ENCODE data around the gene KAZN.
A peak's percentile ranks its signal among the peaks of the same experiment; 100 is the strongest.

The KAZN gene

DNA sequence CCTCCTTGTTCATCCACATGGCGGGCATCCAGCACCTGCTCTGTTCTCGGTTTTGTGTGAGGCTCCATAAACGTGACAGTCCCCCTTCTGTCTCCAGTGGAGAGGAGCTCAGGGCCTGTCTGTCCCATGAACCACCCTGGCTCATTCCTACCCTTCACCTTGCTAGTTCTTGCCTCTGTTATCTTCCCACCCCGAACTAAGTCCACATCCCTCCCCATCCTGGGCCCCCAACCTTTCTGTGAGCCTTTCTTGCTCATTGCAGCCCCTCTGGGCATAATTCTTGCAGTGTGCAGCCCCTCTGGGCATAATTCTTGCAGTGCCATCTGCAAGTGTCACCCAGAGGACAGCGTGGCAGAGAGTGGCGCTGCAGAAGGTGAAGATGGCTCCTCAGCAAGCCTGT, 338.3 kb downstream of the KAZN start:
- Mint-ChIP-seq H3K4me1 (peaks cover 70% of the 10 kb centered on the region), H3K27ac (peak overlapping the region; percentile 86), H3K4me3 (no peak overlapping the region), H3K36me3 (ENCODE audit: low read depth) (no peaks in the 10 kb centered on the region), H3K27me3 (ENCODE audit: low read depth, poor library complexity) (peaks cover 3% of the 10 kb centered on the region), H3K9me3 (no peaks in the 10 kb centered on the region)
- no peak for TF ChIP-seq CTCF (IDR thresholded peaks at IDR 0.05)
- DNase-seq: no peak

DNA sequence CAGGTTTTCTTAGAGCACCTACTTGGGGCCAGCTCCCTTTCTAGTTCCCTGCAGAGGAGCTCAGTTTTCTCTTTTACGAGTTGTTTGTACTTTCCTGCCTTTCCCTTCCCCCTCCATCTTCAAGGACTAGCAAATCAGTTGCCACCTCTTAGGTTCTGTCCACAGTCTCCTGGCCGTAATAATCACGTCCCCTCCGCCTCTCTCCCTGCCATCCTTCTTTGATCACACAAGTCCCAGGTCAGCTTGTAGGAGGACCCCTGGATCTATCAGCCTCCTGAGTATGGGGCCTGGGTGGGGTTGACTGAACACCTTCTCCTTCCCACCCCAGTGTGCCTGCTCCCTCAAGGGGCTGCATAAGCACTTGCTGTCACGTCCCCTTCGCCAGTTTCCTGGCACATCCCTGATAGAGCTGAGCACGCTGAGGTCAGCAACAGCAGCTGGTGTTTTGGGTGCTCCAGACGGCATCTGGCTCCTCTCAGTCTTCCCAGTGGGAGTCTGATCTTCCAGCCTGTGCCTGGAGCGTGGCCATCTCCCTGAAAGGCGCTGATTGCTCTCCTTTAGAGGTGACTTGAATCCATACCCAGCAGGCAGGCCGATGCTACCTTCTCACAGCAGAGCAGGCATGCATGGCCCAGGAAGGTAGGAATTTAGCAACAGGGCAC, 338.9 kb downstream of the KAZN start:
- Mint-ChIP-seq H3K4me1 (peaks cover 71% of the 10 kb centered on the region), H3K36me3 (ENCODE audit: low read depth) (no peaks in the 10 kb centered on the region), H3K27me3 (ENCODE audit: low read depth, poor library complexity) (peaks cover 3% of the 10 kb centered on the region), H3K27ac (peak overlapping the region; percentile 86), H3K9me3 (no peaks in the 10 kb centered on the region), H3K4me3 (peak overlapping the region; percentile 61)
- TF ChIP-seq CTCF (IDR thresholded peaks at IDR 0.05): no peak
- no peak for DNase-seq

DNA sequence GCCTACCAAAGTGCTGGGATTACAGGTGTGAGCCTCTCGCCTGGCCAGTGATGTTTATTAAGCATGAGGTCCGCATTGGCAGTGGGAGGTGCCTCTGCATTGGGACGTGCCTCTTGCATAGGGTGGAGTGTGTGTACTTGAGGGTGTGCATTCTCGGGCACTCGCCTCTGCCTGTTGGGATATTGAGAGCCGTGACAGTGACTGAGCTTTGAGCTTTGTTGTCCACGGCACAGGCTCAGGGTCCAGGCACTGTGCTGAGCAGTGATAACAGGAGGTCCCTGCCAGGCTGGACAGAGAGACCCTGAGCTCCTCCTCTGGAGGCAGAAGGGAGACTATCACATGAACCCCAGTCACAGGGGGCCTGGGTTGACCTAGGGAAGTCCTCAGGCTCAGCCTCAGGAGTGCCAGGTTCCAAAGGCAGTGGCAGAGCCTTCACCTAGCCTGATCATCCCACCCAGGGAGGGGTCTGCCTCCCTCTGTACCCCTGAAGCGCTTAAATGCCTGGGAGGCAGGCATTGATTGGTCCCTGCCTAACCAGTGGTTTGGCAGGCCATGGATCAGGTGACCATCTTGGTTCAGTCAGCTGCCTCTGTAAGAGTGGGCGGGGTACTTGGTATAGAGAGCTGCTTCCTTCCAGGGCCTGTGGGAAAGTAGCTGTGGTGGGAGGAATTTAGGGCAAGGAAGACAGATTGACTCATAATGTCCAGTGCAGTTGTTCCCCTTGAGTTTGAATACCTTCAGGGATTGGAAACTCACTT, 341.2 kb downstream of the KAZN start:
- peak overlapping the region; percentile 77 for H3K27ac Mint-ChIP-seq
- H3K27me3 Mint-ChIP-seq (ENCODE audit: low read depth, poor library complexity): peaks cover 3% of the 10 kb centered on the region
- H3K36me3 Mint-ChIP-seq (ENCODE audit: low read depth): no peaks in the 10 kb centered on the region
- no peak for DNase-seq
- no peaks in the 10 kb centered on the region for H3K9me3 Mint-ChIP-seq
- no peak overlapping the region for H3K4me3 Mint-ChIP-seq
- TF ChIP-seq CTCF (IDR thresholded peaks at IDR 0.05): no peak
- peaks cover 87% of the 10 kb centered on the region for H3K4me1 Mint-ChIP-seq

- no peak for TF ChIP-seq CTCF (IDR thresholded peaks at IDR 0.05)
- H3K27me3 Mint-ChIP-seq (ENCODE audit: low read depth, poor library complexity): peaks cover 3% of the 10 kb centered on the region
- H3K36me3 Mint-ChIP-seq (ENCODE audit: low read depth): no peaks in the 10 kb centered on the region
- DNase-seq: no peak
- H3K9me3 Mint-ChIP-seq: no peaks in the 10 kb centered on the region
- H3K4me1 Mint-ChIP-seq: peaks cover 87% of the 10 kb centered on the region
- peak overlapping the region; percentile 26 for H3K4me3 Mint-ChIP-seq
- peak overlapping the region; percentile 43 for H3K27ac Mint-ChIP-seq
Observed at GRCh38 chr1:14940285-14940870, 341.9 kb downstream of the KAZN start.

- Mint-ChIP-seq H3K4me1 (peaks cover 86% of the 10 kb centered on the region), H3K27ac (peak overlapping the region; percentile 96), H3K36me3 (ENCODE audit: low read depth) (no peaks in the 10 kb centered on the region), H3K9me3 (no peaks in the 10 kb centered on the region), H3K27me3 (ENCODE audit: low read depth, poor library complexity) (peaks cover 3% of the 10 kb centered on the region), H3K4me3 (peak overlapping the region; percentile 1)
- no peak for DNase-seq
- TF ChIP-seq CTCF (IDR thresholded peaks at IDR 0.05): no peak
Observed at GRCh38 chr1:14941864-14942263, 343.4 kb downstream of the KAZN start.

All from nephron progenitor cell (in vitro differentiated cells).